ENCODE results near the gene NR1H2.

The NR1H2 gene

DNA sequence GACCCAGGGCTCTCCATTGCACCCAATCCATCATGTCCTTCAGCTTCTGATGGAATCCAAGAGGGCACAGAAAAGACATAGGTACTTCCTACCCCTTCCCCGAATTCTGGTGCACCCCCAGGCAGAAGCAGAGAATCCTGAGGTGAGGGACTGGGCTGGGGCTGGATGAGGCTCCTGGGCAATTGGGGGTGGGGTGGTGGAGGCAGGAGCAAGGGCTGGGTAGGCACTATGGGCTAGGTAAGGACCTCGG is 44.3 kb upstream of the NR1H2 start:
- no peak overlapping the region for H3K4me3 ChIP-seq (replicated peaks; ENCODE audit: insufficient read depth, low read length)

DNA sequence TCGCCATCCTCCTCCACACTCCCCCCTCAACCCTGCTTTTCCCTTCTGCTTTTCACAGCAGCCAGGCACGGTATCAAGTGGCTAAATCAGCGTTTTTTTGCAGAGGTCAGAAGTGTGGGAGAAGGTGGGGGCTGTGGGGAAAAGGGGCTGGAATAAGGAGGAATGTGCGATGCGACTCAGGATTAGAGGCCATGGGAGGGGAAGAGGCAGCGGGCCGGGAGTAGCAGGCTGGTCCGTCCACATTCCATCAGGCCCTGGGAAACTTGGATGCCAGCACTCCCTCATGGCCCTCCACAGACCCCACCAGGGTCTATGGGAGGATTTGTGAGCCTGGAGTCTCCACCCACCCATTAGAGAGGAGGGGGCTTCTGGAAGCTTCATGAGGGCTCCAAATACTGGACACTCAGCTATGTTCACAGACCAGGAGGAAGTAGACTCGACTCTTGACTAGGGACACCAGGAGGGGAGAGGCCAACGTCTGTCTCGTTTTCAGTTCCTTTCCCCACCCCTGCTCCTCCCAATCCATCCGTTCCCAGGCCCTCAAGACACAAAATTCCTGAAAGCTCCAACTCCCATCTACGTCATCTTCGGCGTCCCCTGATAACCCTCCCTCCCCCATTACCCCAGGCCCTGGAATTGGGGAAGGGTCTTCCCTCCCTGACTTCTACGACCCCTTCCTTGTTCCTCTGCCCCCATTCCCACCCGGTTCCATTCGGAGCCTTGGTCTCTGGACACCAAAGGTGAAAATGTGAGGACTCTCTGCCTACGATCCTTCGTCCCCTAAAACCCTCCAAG is 43.8 kb upstream of the NR1H2 start:
- Histone ChIP-seq H3K27me3 (ENCODE audit: insufficient read depth, poor library complexity, severe bottlenecking) (peaks cover 31% of the 10 kb centered on the region), H3K4me3 (replicated peaks; ENCODE audit: insufficient read depth, low read length) (no peak overlapping the region), H3K27ac (replicated peaks) (no peak overlapping the region)
- no peak for DNase-seq (ENCODE audit: low read depth in 1 of 2, low spot score in 1 of 2)
- TF ChIP-seq GABPA (IDR thresholded peaks at IDR 0.05; ENCODE audit: low read depth) (no peak), POLR2AphosphoS5 (IDR thresholded peaks at IDR 0.05; ENCODE audit: low read depth) (no peak), REST (IDR thresholded peaks at IDR 0.05; ENCODE audit: insufficient replicate concordance, low read depth) (no peak), SPI1 (IDR thresholded peaks at IDR 0.05; ENCODE audit: borderline replicate concordance, low read depth) (no peak)
- TF ChIP-seq, protein P1, sequence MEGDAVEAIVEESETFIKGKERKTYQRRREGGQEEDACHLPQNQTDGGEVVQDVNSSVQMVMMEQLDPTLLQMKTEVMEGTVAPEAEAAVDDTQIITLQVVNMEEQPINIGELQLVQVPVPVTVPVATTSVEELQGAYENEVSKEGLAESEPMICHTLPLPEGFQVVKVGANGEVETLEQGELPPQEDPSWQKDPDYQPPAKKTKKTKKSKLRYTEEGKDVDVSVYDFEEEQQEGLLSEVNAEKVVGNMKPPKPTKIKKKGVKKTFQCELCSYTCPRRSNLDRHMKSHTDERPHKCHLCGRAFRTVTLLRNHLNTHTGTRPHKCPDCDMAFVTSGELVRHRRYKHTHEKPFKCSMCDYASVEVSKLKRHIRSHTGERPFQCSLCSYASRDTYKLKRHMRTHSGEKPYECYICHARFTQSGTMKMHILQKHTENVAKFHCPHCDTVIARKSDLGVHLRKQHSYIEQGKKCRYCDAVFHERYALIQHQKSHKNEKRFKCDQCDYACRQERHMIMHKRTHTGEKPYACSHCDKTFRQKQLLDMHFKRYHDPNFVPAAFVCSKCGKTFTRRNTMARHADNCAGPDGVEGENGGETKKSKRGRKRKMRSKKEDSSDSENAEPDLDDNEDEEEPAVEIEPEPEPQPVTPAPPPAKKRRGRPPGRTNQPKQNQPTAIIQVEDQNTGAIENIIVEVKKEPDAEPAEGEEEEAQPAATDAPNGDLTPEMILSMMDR (IDR thresholded peaks at IDR 0.05; ENCODE audit: insufficient read depth, low read length): no peak

More for the DNA sequence above, 44.3 kb upstream of the NR1H2 start:
- no peak for TF ChIP-seq REST (IDR thresholded peaks at IDR 0.05; ENCODE audit: insufficient replicate concordance, low read depth)
- TF ChIP-seq, protein P1 (IDR thresholded peaks at IDR 0.05; ENCODE audit: insufficient read depth, low read length): no peak
- DNase-seq (ENCODE audit: low read depth in 1 of 2, low spot score in 1 of 2): no peak
- Histone ChIP-seq H3K27me3 (ENCODE audit: insufficient read depth, poor library complexity, severe bottlenecking) (peaks cover 37% of the 10 kb centered on the region), H3K27ac (replicated peaks) (no peak overlapping the region)

DNA sequence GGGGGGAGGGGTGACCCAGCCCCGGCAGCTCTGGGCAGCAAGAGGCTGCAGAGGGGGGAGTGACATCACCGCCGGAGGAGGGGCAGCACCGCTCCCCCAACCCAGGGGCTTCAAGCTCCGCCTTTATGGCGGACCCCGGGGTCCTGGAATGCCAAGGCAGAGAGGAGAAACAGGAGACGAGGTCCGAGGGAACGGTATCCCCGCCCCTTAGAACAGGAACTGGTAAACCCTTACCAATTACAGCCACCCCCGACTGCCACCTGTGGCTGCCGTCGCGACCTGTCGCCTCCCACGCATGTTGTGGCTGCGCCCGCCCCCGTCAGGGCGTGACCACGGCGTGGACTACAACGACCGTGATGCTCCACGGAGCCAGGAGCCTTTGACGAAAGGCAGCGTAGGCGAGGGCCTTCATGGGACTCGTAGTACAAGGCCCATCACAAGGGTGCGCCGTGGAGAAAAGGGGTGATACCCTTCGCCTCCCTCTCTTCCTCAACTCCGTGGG is 43.0 kb upstream of the NR1H2 start:
- Histone ChIP-seq H3K27me3 (ENCODE audit: insufficient read depth, poor library complexity, severe bottlenecking) (peaks cover 31% of the 10 kb centered on the region), H3K27ac (replicated peaks) (no peak overlapping the region), H3K4me3 (replicated peaks; ENCODE audit: insufficient read depth, low read length) (peak overlapping the region; percentile 20)
- TF ChIP-seq REST (IDR thresholded peaks at IDR 0.05; ENCODE audit: insufficient replicate concordance, low read depth) (no peak), POLR2AphosphoS5 (IDR thresholded peaks at IDR 0.05; ENCODE audit: low read depth) (no peak)
- TF ChIP-seq, protein P1 (IDR thresholded peaks at IDR 0.05; ENCODE audit: insufficient read depth, low read length): no peak
- DNase-seq (ENCODE audit: low read depth in 1 of 2, low spot score in 1 of 2): peak; percentile 65 to 74

All from HL-60 (cell line).